Measurements from ENCODE around the gene ADH5.

- TF ChIP-seq CTCF (IDR thresholded peaks at IDR 0.05; ENCODE audit: low read depth, low read length, missing input control) (no peak), SP1 (IDR thresholded peaks at IDR 0.05) (no peak), MAX (IDR thresholded peaks at IDR 0.05) (no peak), RAD21 (IDR thresholded peaks at IDR 0.05) (no peak), ATF3 (IDR thresholded peaks at IDR 0.05) (no peak), EGR1 (IDR thresholded peaks at IDR 0.05; ENCODE audit: low read depth in 2 of 2) (no peak), REST (IDR thresholded peaks at IDR 0.05) (no peak), YY1 (IDR thresholded peaks at IDR 0.05) (no peak), RXRA (IDR thresholded peaks at IDR 0.05) (no peak), ZBTB33 (IDR thresholded peaks at IDR 0.05) (no peak), TAF1 (conservative IDR thresholded peaks at IDR 0.05) (no peak)
Observed at GRCh38 chr4:99090481-99091215, 2.1 kb upstream of the ADH5 start.

Measured in liver (tissue), 3 donors.